SK-N-SH (cell line): ENCODE data around the gene RTN4RL1. TPM values are rescaled to one million over a fixed set of nuclear protein-coding genes. Genes with fewer than 3 reads are reported as not detected.

Source experiments
- CTCF ChIA-PET: fragments of 300-600, 350-600 bp; formaldehyde crosslinking; extraction: SDS; loops from one replicate; lab custom pipeline; 2021; lab: Yijun Ruan, JAX
- POLR2A ChIA-PET: fragments of 350-600 bp; sonication (Branson Sonifier 250); formaldehyde crosslinking; extraction: SDS; loops from one replicate; lab custom pipeline; 2020; ENCODE audit warnings: antibody characterized with exemption, inconsistent platforms; lab: Yijun Ruan, JAX
- DNase-seq: peaks from one replicate; pipeline ENCODE4 v3.0.0; 2012
- H2AFZ ChIP-seq: fragments of 200-600 bp; sonication (generic); 2 replicates; pipeline ENCODE4 v1.8.1; 2016; ENCODE audit warnings: antibody characterized with exemption, mild to moderate bottlenecking, low read depth
- H3F3A ChIP-seq: fragments of 200-600 bp; sonication (generic); replicated peaks from 2 replicates; pipeline ENCODE3; 2016; ENCODE audit warnings: antibody characterized with exemption, mild to moderate bottlenecking; ENCODE audit not compliant: insufficient read depth
- H3K27ac ChIP-seq, 2 experiments: fragments of 200-500 bp in 1 of 2; fragments of 200-600 bp in 1 of 2; sonication (Bioruptor generic) in 1 of 2; sonication (generic), shearing (Covaris generic) in 1 of 2; 2 replicates each; pipeline versions ENCODE4 v1.5.1 to v1.6.1; 2014 to 2016; ENCODE audit warnings: low read depth in 2 of 2, inconsistent platforms in 1 of 2, low read length in 1 of 2, mild to moderate bottlenecking in 1 of 2, mixed read lengths in 1 of 2
- H3K27me3 ChIP-seq: fragments of 200-600 bp; sonication (generic), shearing (Covaris generic); 2 replicates; pipeline ENCODE4 v1.6.1; 2016; ENCODE audit warnings: mixed run types; ENCODE audit not compliant: insufficient read depth
- H3K36me3 ChIP-seq, 2 experiments: fragments of 200-500 bp in 1 of 2; fragments of 200-600 bp in 1 of 2; sonication (Bioruptor generic) in 1 of 2; sonication (generic) in 1 of 2; replicated peaks in 1 of 2; 2 replicates each; pipeline versions ENCODE3 to v1.5.1; 2014 to 2016; ENCODE audit warnings: low read length in 1 of 2, mild to moderate bottlenecking in 1 of 2; ENCODE audit not compliant: insufficient read depth in 2 of 2, control insufficient read depth in 1 of 2
- H3K4me1 ChIP-seq, 2 experiments: fragments of 200-500 bp in 1 of 2; fragments of 200-600 bp in 1 of 2; sonication (Bioruptor generic) in 1 of 2; sonication (generic), shearing (Covaris generic) in 1 of 2; 2 replicates each; pipeline versions ENCODE4 v1.5.1 to v1.6.1; 2014 to 2016; ENCODE audit warnings: low read depth in 1 of 2, low read length in 1 of 2, mixed run types in 1 of 2; ENCODE audit not compliant: insufficient read depth in 2 of 2, control insufficient read depth in 1 of 2
- H3K4me2 ChIP-seq: fragments of 200-600 bp; sonication (generic), shearing (Covaris generic); 2 replicates; pipeline ENCODE4 v1.6.1; 2017; ENCODE audit warnings: mixed run types
- H3K4me3 ChIP-seq, 2 experiments: fragments of 200-500 bp in 1 of 2; fragments of 200-600 bp in 1 of 2; sonication (Bioruptor generic) in 1 of 2; sonication (generic), shearing (Covaris generic) in 1 of 2; 2 replicates each; pipeline versions ENCODE4 v1.5.1 to v1.8.1; 2014 to 2016; ENCODE audit warnings: low read depth in 2 of 2, inconsistent platforms in 1 of 2, low read length in 1 of 2, mild to moderate bottlenecking in 1 of 2, mixed read lengths in 1 of 2, moderate library complexity in 1 of 2
- H3K79me2 ChIP-seq: fragments of 200-600 bp; sonication (generic); 2 replicates; pipeline ENCODE4 v1.8.1; 2017; ENCODE audit warnings: mild to moderate bottlenecking; ENCODE audit not compliant: insufficient read depth
- H3K9ac ChIP-seq: fragments of 200-600 bp; sonication (generic); 2 replicates; pipeline ENCODE4 v1.6.1; 2017; ENCODE audit warnings: mixed run types
- H3K9me2 ChIP-seq: fragments of 200-600 bp; sonication (generic); 2 replicates; pipeline ENCODE4 v1.6.1; 2017; ENCODE audit warnings: mixed run types
- H3K9me3 ChIP-seq: fragments of 200-600 bp; sonication (generic); 2 replicates; pipeline ENCODE4 v1.6.1; 2017; ENCODE audit warnings: mixed run types, mild to moderate bottlenecking, moderate library complexity
- H4K20me1 ChIP-seq: fragments of 200-600 bp; sonication (generic); 2 replicates; pipeline ENCODE4 v1.6.1; 2017; ENCODE audit warnings: mild to moderate bottlenecking, mixed run types; ENCODE audit not compliant: insufficient read depth
- FOXM1 ChIP-seq: IDR thresholded peaks from 2 replicates; pipeline ENCODE4 v1.4.0; 2012; ENCODE audit warnings: low read depth, mild to moderate bottlenecking
- GABPA ChIP-seq: IDR thresholded peaks from 2 replicates; pipeline ENCODE4 v1.4.0; 2012; ENCODE audit warnings: low read depth, mild to moderate bottlenecking
- MXI1 ChIP-seq: IDR thresholded peaks from 2 replicates; pipeline ENCODE4 v1.6.1; 2012; ENCODE audit warnings: mild to moderate bottlenecking, low read depth, low read length, improper control_type of control experiment
- NFIC ChIP-seq: IDR thresholded peaks from 2 replicates; pipeline ENCODE4 v1.4.0; 2012; ENCODE audit warnings: borderline replicate concordance
- NRF1 ChIP-seq: IDR thresholded peaks from 2 replicates; pipeline ENCODE4 v1.6.1; 2012; ENCODE audit warnings: low read depth, mild to moderate bottlenecking, low read length
- POLR2AphosphoS5 ChIP-seq: IDR thresholded peaks from 2 replicates; pipeline ENCODE4 v1.6.1; 2012; ENCODE audit warnings: low read depth, low read length
- RXRA ChIP-seq: IDR thresholded peaks from 2 replicates; pipeline ENCODE4 v1.4.0; 2012; ENCODE audit warnings: low read depth, mild to moderate bottlenecking, borderline replicate concordance
- TCF12 ChIP-seq: IDR thresholded peaks from 2 replicates; pipeline ENCODE4 v1.4.0; 2012
- WGBS: methylation state at CpG from one replicate; pipeline ENCODE4 v1.1.6; 2017; ENCODE audit warnings: low lambda C conversion rate; 5-methylcytosine and 5-hydroxymethylcytosine counted together
- polyA plus RNA-seq, 3 experiments: library from polyadenylated mRNA; depleted of rRNA; stranded (reverse); fragments of >200 nt; gene quantifications; 2 replicates each; pipeline ENCODE4 v1.2.3, GENCODE V29; 2012
- TF ChIP-seq, protein P1 (sequence below): IDR thresholded peaks from 2 replicates; pipeline ENCODE4 v1.6.1; 2012; ENCODE audit warnings: mild to moderate bottlenecking, low read depth, low read length, moderate library complexity
- TF ChIP-seq, protein P2 (sequence below): fragments of 200-600 bp; sonication (generic); IDR thresholded peaks from 2 replicates; pipeline ENCODE4 v1.6.1; 2017; ENCODE audit warnings: antibody characterized with exemption, mild to moderate bottlenecking, moderate library complexity
- TF ChIP-seq, protein P3 (sequence below): fragments of 150-350 bp; IDR thresholded peaks from 2 replicates; pipeline ENCODE4 v1.6.1; 2017; ENCODE audit warnings: antibody characterized with exemption, low read length, low read depth, borderline replicate concordance
- TF ChIP-seq, protein P4 (sequence below): IDR thresholded peaks from 2 replicates; pipeline ENCODE4; 2012
- TF ChIP-seq, protein P5 (sequence below): IDR thresholded peaks from 2 replicates; pipeline ENCODE4 v1.4.0; 2012; ENCODE audit warnings: low read depth, borderline replicate concordance

The RTN4RL1 gene
- polyA plus RNA-seq, 1 of the 3 experiments (the other 2 are of a cell fraction), result 0.07 TPM

DNA sequence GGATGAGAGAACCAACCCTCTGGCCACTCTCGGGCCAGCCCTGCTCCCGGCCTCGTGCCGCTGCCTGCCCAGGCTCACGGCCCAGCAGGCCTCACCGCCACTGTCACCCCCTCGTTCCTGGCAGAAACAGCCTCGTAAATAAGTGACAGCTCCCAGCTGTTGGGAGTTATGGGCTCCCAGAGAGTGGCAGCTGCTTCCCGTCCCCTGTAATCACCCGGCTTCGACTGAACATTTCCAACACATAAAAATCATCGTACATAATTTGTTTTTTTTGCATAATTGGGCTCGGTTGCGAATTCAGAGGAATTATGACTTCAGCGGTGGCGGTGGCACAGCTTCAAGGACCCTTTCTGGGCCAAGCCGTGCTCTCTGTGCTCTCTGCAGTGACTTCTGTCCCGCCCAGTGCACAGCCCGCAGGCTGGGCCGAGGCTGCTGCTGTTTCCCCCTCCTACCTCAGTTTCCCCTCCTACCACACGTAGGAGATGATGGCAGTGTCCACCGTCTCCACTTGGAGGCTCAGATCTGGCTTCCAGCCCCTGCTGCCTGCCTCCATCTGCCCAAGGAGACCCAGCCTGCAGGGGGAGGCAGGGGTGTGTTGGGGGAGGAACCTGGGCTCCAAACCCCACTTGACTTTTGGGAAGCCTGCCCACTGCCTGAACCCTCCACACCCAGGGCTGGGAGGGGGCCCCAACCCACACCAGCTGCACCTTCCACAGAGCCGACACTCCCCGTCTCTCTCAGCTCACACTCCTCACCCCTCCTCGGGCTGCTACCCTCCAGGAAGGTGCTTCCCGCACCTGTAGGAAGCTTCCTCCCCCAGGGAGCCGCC is 84.9 kb downstream of the RTN4RL1 start:
- Histone ChIP-seq H3K79me2 (no peaks in the 10 kb centered on the region), H3K9me2 (no peaks in the 10 kb centered on the region), H3K27me3 (no peaks in the 10 kb centered on the region), H3K36me3 (no peaks in the 10 kb centered on the region), H4K20me1 (no peaks in the 10 kb centered on the region), H3K9ac (no peak overlapping the region), H2AFZ (no peak overlapping the region), H3K4me1 (peaks cover 0 to 25% of the 10 kb centered on the region in 2 experiments; a peak in 1 of 4 replicates), H3K27ac (no peak overlapping the region; a peak in 1 of 4 replicates), H3K4me3 (no peak overlapping the region), H3K4me2 (no peak overlapping the region), H3K9me3 (no peaks in the 10 kb centered on the region), H3F3A (no peaks in the 10 kb centered on the region)
- CTCF ChIA-PET, result interaction anchor here (0.7 to 3.8 kb wide), 9 partner anchors 9 to 86 kb away, joined by 3 to 12 read pairs (median 3); partner anchors contain the start of gene RTN4RL1
- WGBS, result 75% methylated on average over 22 of the region's 27 CpGs
- POLR2A ChIA-PET, result no interaction called here
- peak; percentile 64 for DNase-seq
- TF ChIP-seq, protein P1, sequence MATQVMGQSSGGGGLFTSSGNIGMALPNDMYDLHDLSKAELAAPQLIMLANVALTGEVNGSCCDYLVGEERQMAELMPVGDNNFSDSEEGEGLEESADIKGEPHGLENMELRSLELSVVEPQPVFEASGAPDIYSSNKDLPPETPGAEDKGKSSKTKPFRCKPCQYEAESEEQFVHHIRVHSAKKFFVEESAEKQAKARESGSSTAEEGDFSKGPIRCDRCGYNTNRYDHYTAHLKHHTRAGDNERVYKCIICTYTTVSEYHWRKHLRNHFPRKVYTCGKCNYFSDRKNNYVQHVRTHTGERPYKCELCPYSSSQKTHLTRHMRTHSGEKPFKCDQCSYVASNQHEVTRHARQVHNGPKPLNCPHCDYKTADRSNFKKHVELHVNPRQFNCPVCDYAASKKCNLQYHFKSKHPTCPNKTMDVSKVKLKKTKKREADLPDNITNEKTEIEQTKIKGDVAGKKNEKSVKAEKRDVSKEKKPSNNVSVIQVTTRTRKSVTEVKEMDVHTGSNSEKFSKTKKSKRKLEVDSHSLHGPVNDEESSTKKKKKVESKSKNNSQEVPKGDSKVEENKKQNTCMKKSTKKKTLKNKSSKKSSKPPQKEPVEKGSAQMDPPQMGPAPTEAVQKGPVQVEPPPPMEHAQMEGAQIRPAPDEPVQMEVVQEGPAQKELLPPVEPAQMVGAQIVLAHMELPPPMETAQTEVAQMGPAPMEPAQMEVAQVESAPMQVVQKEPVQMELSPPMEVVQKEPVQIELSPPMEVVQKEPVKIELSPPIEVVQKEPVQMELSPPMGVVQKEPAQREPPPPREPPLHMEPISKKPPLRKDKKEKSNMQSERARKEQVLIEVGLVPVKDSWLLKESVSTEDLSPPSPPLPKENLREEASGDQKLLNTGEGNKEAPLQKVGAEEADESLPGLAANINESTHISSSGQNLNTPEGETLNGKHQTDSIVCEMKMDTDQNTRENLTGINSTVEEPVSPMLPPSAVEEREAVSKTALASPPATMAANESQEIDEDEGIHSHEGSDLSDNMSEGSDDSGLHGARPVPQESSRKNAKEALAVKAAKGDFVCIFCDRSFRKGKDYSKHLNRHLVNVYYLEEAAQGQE, result no peak
- TF ChIP-seq NRF1 (no peak), RXRA (no peak), MXI1 (no peak)
- TF ChIP-seq, protein P2, sequence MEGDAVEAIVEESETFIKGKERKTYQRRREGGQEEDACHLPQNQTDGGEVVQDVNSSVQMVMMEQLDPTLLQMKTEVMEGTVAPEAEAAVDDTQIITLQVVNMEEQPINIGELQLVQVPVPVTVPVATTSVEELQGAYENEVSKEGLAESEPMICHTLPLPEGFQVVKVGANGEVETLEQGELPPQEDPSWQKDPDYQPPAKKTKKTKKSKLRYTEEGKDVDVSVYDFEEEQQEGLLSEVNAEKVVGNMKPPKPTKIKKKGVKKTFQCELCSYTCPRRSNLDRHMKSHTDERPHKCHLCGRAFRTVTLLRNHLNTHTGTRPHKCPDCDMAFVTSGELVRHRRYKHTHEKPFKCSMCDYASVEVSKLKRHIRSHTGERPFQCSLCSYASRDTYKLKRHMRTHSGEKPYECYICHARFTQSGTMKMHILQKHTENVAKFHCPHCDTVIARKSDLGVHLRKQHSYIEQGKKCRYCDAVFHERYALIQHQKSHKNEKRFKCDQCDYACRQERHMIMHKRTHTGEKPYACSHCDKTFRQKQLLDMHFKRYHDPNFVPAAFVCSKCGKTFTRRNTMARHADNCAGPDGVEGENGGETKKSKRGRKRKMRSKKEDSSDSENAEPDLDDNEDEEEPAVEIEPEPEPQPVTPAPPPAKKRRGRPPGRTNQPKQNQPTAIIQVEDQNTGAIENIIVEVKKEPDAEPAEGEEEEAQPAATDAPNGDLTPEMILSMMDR, result no peak

DNA sequence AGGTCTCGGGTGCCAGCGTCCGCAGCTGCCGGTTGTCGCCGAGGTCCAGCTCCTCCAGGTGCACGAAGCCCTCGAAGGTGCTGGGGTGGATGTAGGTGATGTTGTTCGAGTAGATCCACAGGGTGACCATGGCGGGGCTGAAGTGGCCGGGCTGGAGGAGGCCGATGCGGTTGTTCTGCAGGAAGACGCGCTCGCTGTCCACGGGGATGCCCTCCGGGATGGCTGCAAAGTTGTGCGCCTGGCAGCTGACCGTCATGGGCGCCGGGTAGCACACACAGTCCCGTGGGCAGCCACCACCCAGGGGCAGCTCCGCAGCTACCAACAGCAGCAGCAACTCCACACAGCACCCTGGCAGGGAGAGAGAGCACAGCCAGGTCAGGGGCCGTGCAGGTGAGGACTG is 87.7 kb downstream of the RTN4RL1 start:
- Histone ChIP-seq H2AFZ (no peak overlapping the region), H3K9ac (no peak overlapping the region), H3K9me2 (no peaks in the 10 kb centered on the region), H3F3A (no peaks in the 10 kb centered on the region), H4K20me1 (no peaks in the 10 kb centered on the region), H3K36me3 (no peaks in the 10 kb centered on the region), H3K4me3 (no peak overlapping the region), H3K9me3 (no peaks in the 10 kb centered on the region), H3K4me2 (no peak overlapping the region), H3K27ac (no peak overlapping the region), H3K27me3 (no peaks in the 10 kb centered on the region), H3K79me2 (no peaks in the 10 kb centered on the region), H3K4me1 (peaks cover 0 to 11% of the 10 kb centered on the region in 2 experiments; a peak in 1 of 4 replicates)
- no peak for TF ChIP-seq NRF1
- TF ChIP-seq, protein P3, sequence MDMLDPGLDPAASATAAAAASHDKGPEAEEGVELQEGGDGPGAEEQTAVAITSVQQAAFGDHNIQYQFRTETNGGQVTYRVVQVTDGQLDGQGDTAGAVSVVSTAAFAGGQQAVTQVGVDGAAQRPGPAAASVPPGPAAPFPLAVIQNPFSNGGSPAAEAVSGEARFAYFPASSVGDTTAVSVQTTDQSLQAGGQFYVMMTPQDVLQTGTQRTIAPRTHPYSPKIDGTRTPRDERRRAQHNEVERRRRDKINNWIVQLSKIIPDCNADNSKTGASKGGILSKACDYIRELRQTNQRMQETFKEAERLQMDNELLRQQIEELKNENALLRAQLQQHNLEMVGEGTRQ, result no peak
- TF ChIP-seq, protein P4, sequence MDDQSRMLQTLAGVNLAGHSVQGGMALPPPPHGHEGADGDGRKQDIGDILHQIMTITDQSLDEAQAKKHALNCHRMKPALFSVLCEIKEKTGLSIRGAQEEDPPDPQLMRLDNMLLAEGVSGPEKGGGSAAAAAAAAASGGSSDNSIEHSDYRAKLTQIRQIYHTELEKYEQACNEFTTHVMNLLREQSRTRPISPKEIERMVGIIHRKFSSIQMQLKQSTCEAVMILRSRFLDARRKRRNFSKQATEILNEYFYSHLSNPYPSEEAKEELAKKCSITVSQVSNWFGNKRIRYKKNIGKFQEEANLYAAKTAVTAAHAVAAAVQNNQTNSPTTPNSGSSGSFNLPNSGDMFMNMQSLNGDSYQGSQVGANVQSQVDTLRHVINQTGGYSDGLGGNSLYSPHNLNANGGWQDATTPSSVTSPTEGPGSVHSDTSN, result no peak
- TF ChIP-seq NFIC, result no peak
- TF ChIP-seq POLR2AphosphoS5, result no peak
- no peak for TF ChIP-seq GABPA
- TF ChIP-seq TCF12, result no peak
- TF ChIP-seq, protein P5, sequence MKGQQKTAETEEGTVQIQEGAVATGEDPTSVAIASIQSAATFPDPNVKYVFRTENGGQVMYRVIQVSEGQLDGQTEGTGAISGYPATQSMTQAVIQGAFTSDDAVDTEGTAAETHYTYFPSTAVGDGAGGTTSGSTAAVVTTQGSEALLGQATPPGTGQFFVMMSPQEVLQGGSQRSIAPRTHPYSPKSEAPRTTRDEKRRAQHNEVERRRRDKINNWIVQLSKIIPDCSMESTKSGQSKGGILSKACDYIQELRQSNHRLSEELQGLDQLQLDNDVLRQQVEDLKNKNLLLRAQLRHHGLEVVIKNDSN, result no peak
- TF ChIP-seq FOXM1, result no peak
- POLR2A ChIA-PET, result no interaction called here
- CTCF ChIA-PET, result interaction anchor here (0.7 kb wide), 1 partner anchor 118 kb away, joined by 4 read pairs; no protein-coding TSS in a partner anchor
- WGBS, result 87% methylated on average over 16 of the region's 25 CpGs
- no peak for DNase-seq
